AG04450 (cell line): ENCODE data around the gene FAM107B. TPM values are rescaled to one million over a fixed set of nuclear protein-coding genes. Genes with fewer than 3 reads are reported as not detected.

Experiments
- CTCF ChIA-PET: fragments of 300-600, 350-600 bp; formaldehyde crosslinking; extraction: SDS; loops from one replicate; lab custom pipeline; 2022; ENCODE audit warnings: antibody characterized with exemption, inconsistent platforms; lab: Charles Lee
- POLR2A ChIA-PET: fragments of 350-600 bp; formaldehyde crosslinking; extraction: SDS; loops from one replicate; lab custom pipeline; 2021; ENCODE audit warnings: antibody characterized with exemption, inconsistent platforms; lab: Yijun Ruan, JAX
- DNase-seq: peaks from one replicate; pipeline ENCODE4 v3.0.0-alpha.2; 2011; ENCODE audit warnings: low read depth, low spot score
- H3K27ac ChIP-seq: one replicate; pipeline ENCODE4 v1.5.1; 2012; ENCODE audit warnings: low read depth, low read length, control low read depth
- H3K27me3 ChIP-seq: one replicate; pipeline ENCODE4 v1.6.0; 2012; ENCODE audit warnings: low read length; ENCODE audit not compliant: control insufficient read depth, insufficient read depth
- H3K4me3 ChIP-seq: 2 replicates; pipeline ENCODE4 v1.5.1; 2011; ENCODE audit warnings: mild to moderate bottlenecking, low read depth, low read length, control low read depth
- H3K9me3 ChIP-seq: 2 replicates; pipeline ENCODE4 v1.5.1; 2012; ENCODE audit warnings: low read length; ENCODE audit not compliant: control insufficient read depth, insufficient read depth
- CTCF ChIP-seq: IDR thresholded peaks from 2 replicates; pipeline ENCODE4 v1.5.1; 2011; ENCODE audit warnings: low read depth, low read length, control low read depth, inconsistent platforms
- polyA plus RNA-seq: library from polyadenylated mRNA; depleted of rRNA; stranded (reverse); fragments of >200 nt; gene quantifications from 2 replicates; pipeline ENCODE4 v1.2.3, GENCODE V29; 2011

Gene FAM107B
- polyA plus RNA-seq, 1 experiment, result 41.4 TPM

- ChIA-PET POLR2A (no interaction called here), CTCF (interaction anchor here (1.3 kb wide), 1 partner anchor 342 kb away, joined by 3 read pairs; no protein-coding TSS in a partner anchor)
- Histone ChIP-seq H3K27me3 (no peaks in the 10 kb centered on the region), H3K4me3 (no peak overlapping the region), H3K9me3 (0 out of 2 replicates have a peak, but pooled peaks cover 6% of the 10 kb centered on the region), H3K27ac (no peak overlapping the region)
- TF ChIP-seq CTCF, result no peak
- no peak for DNase-seq
Measured at GRCh38 chr10:14481014-14481413, 293.7 kb downstream of the FAM107B start.

DNA sequence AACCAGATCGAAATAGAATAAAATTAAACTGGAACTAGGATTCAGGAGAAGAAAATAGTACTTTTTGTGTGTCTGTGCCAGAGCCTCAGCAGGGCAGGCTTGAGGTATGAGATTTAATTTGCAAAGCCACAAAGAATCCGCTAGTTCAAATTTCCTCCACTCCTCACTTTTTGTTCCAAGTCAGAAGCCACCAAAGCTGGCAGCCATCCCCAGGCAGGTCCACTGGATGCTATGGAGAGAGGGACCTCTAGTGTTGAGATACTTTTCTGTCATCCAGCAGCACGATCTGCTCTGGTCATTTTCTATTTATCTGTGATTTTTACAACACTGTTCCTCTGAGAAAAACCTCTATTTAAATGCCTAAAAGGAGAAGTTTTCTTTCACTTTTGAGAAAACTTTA lies 296.1 kb downstream of the FAM107B start:
- peak; percentile 73 for TF ChIP-seq CTCF
- no peaks in the 10 kb centered on the region for H3K27me3 ChIP-seq
- ChIA-PET CTCF (interaction anchor here (0.9 to 4.3 kb wide), 7 partner anchors 9 to 282 kb away, joined by 3 to 40 read pairs (median 3); no protein-coding TSS in a partner anchor), POLR2A (interaction anchor here (0.6 to 1.0 kb wide), 4 partner anchors 8 to 293 kb away, joined by 3 to 4 read pairs (median 4); no protein-coding TSS in a partner anchor)
- no peak overlapping the region for H3K4me3 ChIP-seq
- 0 out of 2 replicates have a peak, but pooled peaks cover 3% of the 10 kb centered on the region for H3K9me3 ChIP-seq
- peak; percentile 48 for DNase-seq
- H3K27ac ChIP-seq, result no peak overlapping the region

- Histone ChIP-seq H3K27ac (no peak overlapping the region), H3K27me3 (no peaks in the 10 kb centered on the region), H3K4me3 (no peak overlapping the region), H3K9me3 (0 out of 2 replicates have a peak, but pooled peaks cover 3% of the 10 kb centered on the region)
- TF ChIP-seq CTCF, result no peak
- ChIA-PET POLR2A (interaction anchor here (1.0 to 1.3 kb wide), 2 partner anchors 293 kb away, joined by 4 to 6 read pairs; no protein-coding TSS in a partner anchor), CTCF (interaction anchor here (0.9 to 4.3 kb wide), 5 partner anchors 9 to 282 kb away, joined by 3 to 40 read pairs (median 4); no protein-coding TSS in a partner anchor)
- no peak for DNase-seq
Measured at GRCh38 chr10:14478201-14478600, 296.5 kb downstream of the FAM107B start.

DNA sequence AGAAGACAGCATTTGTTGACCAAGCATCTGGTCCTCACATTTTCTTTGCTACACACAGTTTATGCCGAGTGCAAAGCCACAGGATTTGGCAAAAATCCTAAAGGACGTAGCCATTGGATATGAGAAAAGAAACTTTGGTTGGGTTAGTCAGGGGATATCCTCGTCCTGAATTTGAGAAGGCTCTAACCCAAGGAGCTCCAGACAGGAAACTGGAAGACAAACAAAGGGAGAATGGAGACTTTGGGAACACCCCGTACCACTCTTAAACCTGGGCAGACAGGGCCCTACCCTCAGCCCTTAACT lies 297.3 kb downstream of the FAM107B start:
- Histone ChIP-seq H3K27ac (no peak overlapping the region), H3K4me3 (no peak overlapping the region), H3K27me3 (peaks cover 6% of the 10 kb centered on the region), H3K9me3 (no peaks in the 10 kb centered on the region)
- ChIA-PET CTCF (interaction anchor here (0.6 to 4.3 kb wide), 6 partner anchors 20 to 281 kb away, joined by 3 to 40 read pairs (median 4); no protein-coding TSS in a partner anchor), POLR2A (interaction anchor here (1.3 to 1.4 kb wide), 2 partner anchors 80 to 292 kb away, joined by 4 to 6 read pairs; no protein-coding TSS in a partner anchor)
- DNase-seq, result no peak
- no peak for TF ChIP-seq CTCF

GRCh38 chr10:14476641-14477407 lies 297.9 kb downstream of the FAM107B start:
- POLR2A ChIA-PET, result interaction anchor here (1.3 to 1.4 kb wide), 2 partner anchors 80 to 291 kb away, joined by 4 to 6 read pairs; no protein-coding TSS in a partner anchor
- no peak for TF ChIP-seq CTCF
- CTCF ChIA-PET, result interaction anchor here (0.6 to 4.3 kb wide), 5 partner anchors 19 to 281 kb away, joined by 3 to 40 read pairs (median 4); no protein-coding TSS in a partner anchor
- no peak overlapping the region for H3K27ac ChIP-seq
- H3K9me3 ChIP-seq, result no peaks in the 10 kb centered on the region
- DNase-seq, result no peak
- H3K27me3 ChIP-seq, result peaks cover 6% of the 10 kb centered on the region
- H3K4me3 ChIP-seq, result no peak overlapping the region
